HUES64 (cell line): ENCODE data around the gene TEAD2.

Experiments
- H3K27ac ChIP-seq: 2 replicates; pipeline ENCODE4 v1.7.0; 2013; ENCODE audit warnings: low read depth, low read length, inconsistent platforms
- H3K27me3 ChIP-seq: 2 replicates; pipeline ENCODE4 v1.6.1; 2013; ENCODE audit warnings: mild to moderate bottlenecking, low read length; ENCODE audit not compliant: insufficient read depth
- H3K36me3 ChIP-seq: 2 replicates; pipeline ENCODE4 v1.6.1; 2013; ENCODE audit warnings: mild to moderate bottlenecking, low read length; ENCODE audit not compliant: insufficient read depth
- H3K4me1 ChIP-seq: 2 replicates; pipeline ENCODE4 v1.6.1; 2013; ENCODE audit warnings: mild to moderate bottlenecking, low read length, moderate library complexity; ENCODE audit not compliant: insufficient read depth
- H3K4me3 ChIP-seq: 2 replicates; pipeline ENCODE4 v1.5.1; 2013; ENCODE audit warnings: mild to moderate bottlenecking, low read length, moderate library complexity
- H3K9ac ChIP-seq: 2 replicates; pipeline ENCODE4 v1.6.1; 2013; ENCODE audit warnings: mild to moderate bottlenecking, low read depth, low read length
- H3K9me3 ChIP-seq: 2 replicates; pipeline ENCODE4 v1.6.1; 2013; ENCODE audit warnings: low read depth, low read length; ENCODE audit not compliant: insufficient read depth
- WGBS: fragments of 150-250, 120-280 bp; methylation state at CpG from one replicate; pipeline ENCODE4 v1.1.7; 2013; ENCODE audit warnings: missing lambda C conversion rate; 5-methylcytosine and 5-hydroxymethylcytosine counted together

The TEAD2 gene

DNA sequence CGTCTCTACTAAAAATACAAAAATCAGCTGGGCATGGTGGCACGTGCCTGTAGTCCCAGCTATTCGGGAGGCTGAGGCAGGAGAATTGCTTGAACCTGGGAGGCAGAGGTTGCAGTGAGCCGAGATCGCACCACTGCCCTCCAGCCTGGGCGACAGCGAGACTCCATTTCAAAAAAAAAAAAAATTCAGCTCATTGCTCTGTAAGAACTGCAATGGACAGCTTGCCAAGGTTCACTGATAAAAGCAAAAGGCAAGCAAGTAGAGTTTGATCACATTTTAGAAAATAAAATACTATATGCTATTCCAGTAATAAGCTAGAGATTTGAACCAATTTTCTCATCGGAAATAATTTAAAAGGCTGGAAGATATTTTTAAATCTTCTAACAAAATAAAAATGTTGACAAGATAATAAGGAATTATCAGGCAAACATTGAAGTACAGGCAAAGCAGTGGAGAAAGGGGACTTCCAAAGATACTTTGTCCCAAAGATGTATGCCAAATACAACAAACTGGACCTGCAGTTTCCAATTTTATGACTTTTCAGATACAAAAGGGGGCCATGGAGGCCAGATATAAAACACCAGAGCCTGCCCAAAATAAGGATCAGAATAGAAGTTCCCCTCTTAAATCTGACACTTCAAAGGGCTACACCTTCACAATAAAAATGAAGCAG is 66.9 kb downstream of the TEAD2 start:
- WGBS, result 94% methylated on average over 7 of the region's 8 CpGs
- H3K4me3 ChIP-seq, result no peak overlapping the region
- H3K27ac ChIP-seq, result no peak overlapping the region
- H3K27me3 ChIP-seq, result no peaks in the 10 kb centered on the region
- no peak overlapping the region for H3K9ac ChIP-seq
- no peaks in the 10 kb centered on the region for H3K36me3 ChIP-seq
- H3K4me1 ChIP-seq, result no peaks in the 10 kb centered on the region
- H3K9me3 ChIP-seq, result no peaks in the 10 kb centered on the region

DNA sequence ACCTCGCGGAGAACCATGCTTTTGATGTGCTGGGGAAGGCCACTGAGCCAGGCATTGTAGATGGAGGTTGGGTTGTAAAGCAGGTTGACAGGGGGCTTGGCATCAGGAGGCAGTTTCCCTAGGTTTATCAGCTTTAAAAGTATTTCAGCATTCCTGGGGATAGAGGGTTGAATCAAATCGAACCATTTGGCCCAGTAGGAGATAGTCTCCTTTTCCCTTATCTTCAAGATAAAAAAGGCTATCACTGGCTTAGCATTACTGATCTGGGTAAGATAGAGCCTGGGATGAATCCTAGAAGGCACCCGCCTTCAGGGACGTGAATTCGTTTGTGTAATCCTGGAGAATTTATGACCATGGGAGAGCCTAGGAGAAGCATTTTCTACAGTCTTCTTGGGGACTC is 67.8 kb downstream of the TEAD2 start:
- WGBS, result 87% methylated on average over 5 of the region's 6 CpGs
- no peak overlapping the region for H3K9ac ChIP-seq

More for the DNA sequence above, 67.8 kb downstream of the TEAD2 start:
- Histone ChIP-seq H3K27ac (no peak overlapping the region), H3K4me3 (no peak overlapping the region), H3K4me1 (no peaks in the 10 kb centered on the region), H3K36me3 (no peaks in the 10 kb centered on the region), H3K9me3 (no peaks in the 10 kb centered on the region), H3K27me3 (no peaks in the 10 kb centered on the region)
